CD4-positive, alpha-beta T cell (primary cell): ENCODE measurements around the gene WNT8B. TPM values are rescaled to one million over a fixed set of nuclear protein-coding genes. Genes with fewer than 3 reads are reported as not detected.

Experiments used
- ATAC-seq: fragments of 200-7000 bp; cut with Tn5 transposase; one replicate; pipeline ENCODE4 v1.10.0; 2022; ENCODE audit warnings: mild to moderate bottlenecking; ENCODE audit not compliant: poor library complexity
- CTCF ChIA-PET: fragments of 350-600 bp; sonication (Branson Sonifier 250); formaldehyde crosslinking; loops from one replicate; lab custom pipeline; 2021; ENCODE audit warnings: antibody characterized with exemption, inconsistent platforms; lab: Charles Lee
- POLR2A ChIA-PET: fragments of 350-600 bp; sonication (Branson Sonifier 250); formaldehyde crosslinking; loops from one replicate; lab custom pipeline; 2021; ENCODE audit warnings: antibody characterized with exemption, inconsistent platforms; lab: Charles Lee
- DNase-seq, 14 experiments: peaks; one replicate each; pipeline ENCODE4 v3.0.0-alpha.2; 2013 to 2020; ENCODE audit warnings: mixed read lengths in 2 of 14
- H3K27ac ChIP-seq, 2 donors: one replicate each; pipeline versions ENCODE4 v1.5.1 to v1.7.0; 2013; ENCODE audit warnings: low read length in 2 of 2, low read depth in 1 of 2, mild to moderate bottlenecking in 1 of 2
- H3K27me3 ChIP-seq, 2 experiments: 1 replicate in 1 of 2; 2 replicates in 1 of 2; pipeline versions ENCODE4 v1.6.1 to v1.7.0; 2013; ENCODE audit warnings: low read length in 2 of 2, control low read depth in 1 of 2, mild to moderate bottlenecking in 1 of 2, moderate library complexity in 1 of 2; ENCODE audit not compliant: insufficient read depth in 2 of 2, control insufficient read depth in 1 of 2
- H3K36me3 ChIP-seq: one replicate; pipeline ENCODE4 v1.6.1; 2013; ENCODE audit warnings: low read length, control low read depth; ENCODE audit not compliant: insufficient read depth
- H3K4me1 ChIP-seq: one replicate; pipeline ENCODE4 v1.6.1; 2013; ENCODE audit warnings: low read length, control low read depth; ENCODE audit not compliant: insufficient read depth
- H3K4me3 ChIP-seq: one replicate; pipeline ENCODE4 v1.5.1; 2013; ENCODE audit warnings: mild to moderate bottlenecking, low read length, moderate library complexity
- H3K9me3 ChIP-seq, 2 experiments: 1 replicate in 1 of 2; 2 replicates in 1 of 2; pipeline versions ENCODE4 v1.6.1 to v1.7.0; 2013; ENCODE audit warnings: low read length in 2 of 2, mild to moderate bottlenecking in 2 of 2, control low read depth in 1 of 2, moderate library complexity in 1 of 2; ENCODE audit not compliant: control insufficient read depth in 1 of 2, insufficient read depth in 1 of 2
- H3K27ac Mint-ChIP-seq: one replicate; pipeline ENCODE4 v1.8.0; 2020; ENCODE audit warnings: mixed read lengths
- H3K27me3 Mint-ChIP-seq: one replicate; pipeline ENCODE4 v1.8.0; 2021; ENCODE audit warnings: mixed read lengths
- H3K36me3 Mint-ChIP-seq: one replicate; pipeline ENCODE4 v1.8.0; 2021; ENCODE audit warnings: low read depth, mixed read lengths
- H3K4me1 Mint-ChIP-seq: one replicate; pipeline ENCODE4 v1.8.0; 2021; ENCODE audit warnings: low read depth, mixed read lengths
- H3K4me3 Mint-ChIP-seq: one replicate; pipeline ENCODE4 v1.8.0; 2020; ENCODE audit warnings: mild to moderate bottlenecking, mixed read lengths
- H3K9me3 Mint-ChIP-seq: one replicate; pipeline ENCODE4 v1.8.0; 2020; ENCODE audit warnings: mixed read lengths
- CTCF ChIP-seq: fragments of 200-600 bp; IDR thresholded peaks from one replicate; pipeline ENCODE4 v1.8.0; 2022; ENCODE audit warnings: antibody characterized with exemption, mild to moderate bottlenecking
- intact Hi-C, 2 experiments: fragments of 100-400 bp; cut with DNase I in 1 of 2; cut with micrococcal nuclease in 1 of 2; formaldehyde crosslinking; loops; one replicate each; pipeline versions ENCODE4 v1.15.1 to v1.9.0; 2023 to 2025; cut with DNase I, micrococcal nuclease
- total RNA-seq, 174 experiments: library from RNA in 2 of 174; stranded (reverse) in 2 of 174; gene quantifications; one replicate each; pipeline ENCODE4 v1.2.3 and lab custom pipeline; 2021 to 2026

WNT8B gene
- total RNA-seq, 2 experiments from 2014 or later, result not detected

- ChIA-PET POLR2A (interaction anchor here (0.6 to 2.6 kb wide), 7 partner anchors 7 to 796 kb away, joined by 3 to 12 read pairs (median 5); partner anchors contain the start of gene HIF1AN), CTCF (interaction anchor here (0.8 to 3.5 kb wide), 5 partner anchors 7 to 323 kb away, joined by 3 to 21 read pairs (median 9); partner anchors contain the start of gene HIF1AN)
- DNase-seq (peak in 4 of 14 experiments; percentile 16 to 66 (median 46)), ATAC-seq (peak; percentile 37)
- no peaks in the 10 kb centered on the region for H3K27me3 Mint-ChIP-seq
- H3K36me3 Mint-ChIP-seq, result peaks cover 59% of the 10 kb centered on the region
- H3K9me3 ChIP-seq, result no peaks in the 10 kb centered on the region
- H3K4me3 Mint-ChIP-seq, result peak overlapping the region; percentile 90
- H3K4me1 Mint-ChIP-seq, result peaks cover 41% of the 10 kb centered on the region
- intact Hi-C loops, result loop anchor here in 1 of 2 experiments (2.0 kb wide), 1 partner anchor 242 kb away; the partner anchor contains the start of gene BLOC1S2
- TF ChIP-seq CTCF, result no peak
- no peaks in the 10 kb centered on the region for H3K9me3 Mint-ChIP-seq
- H3K27ac ChIP-seq, result peak overlapping the region in 1 of 2 donors; percentile 38
- H3K27ac Mint-ChIP-seq, result peak overlapping the region; percentile 86
- H3K4me1 ChIP-seq, result peaks cover 39% of the 10 kb centered on the region
- peak overlapping the region; percentile 96 for H3K4me3 ChIP-seq
- H3K27me3 ChIP-seq, result no peaks in the 10 kb centered on the region
- peaks cover 41% of the 10 kb centered on the region for H3K36me3 ChIP-seq
Observed at GRCh38 chr10:100528123-100528886, 65.5 kb downstream of the WNT8B start.

DNA sequence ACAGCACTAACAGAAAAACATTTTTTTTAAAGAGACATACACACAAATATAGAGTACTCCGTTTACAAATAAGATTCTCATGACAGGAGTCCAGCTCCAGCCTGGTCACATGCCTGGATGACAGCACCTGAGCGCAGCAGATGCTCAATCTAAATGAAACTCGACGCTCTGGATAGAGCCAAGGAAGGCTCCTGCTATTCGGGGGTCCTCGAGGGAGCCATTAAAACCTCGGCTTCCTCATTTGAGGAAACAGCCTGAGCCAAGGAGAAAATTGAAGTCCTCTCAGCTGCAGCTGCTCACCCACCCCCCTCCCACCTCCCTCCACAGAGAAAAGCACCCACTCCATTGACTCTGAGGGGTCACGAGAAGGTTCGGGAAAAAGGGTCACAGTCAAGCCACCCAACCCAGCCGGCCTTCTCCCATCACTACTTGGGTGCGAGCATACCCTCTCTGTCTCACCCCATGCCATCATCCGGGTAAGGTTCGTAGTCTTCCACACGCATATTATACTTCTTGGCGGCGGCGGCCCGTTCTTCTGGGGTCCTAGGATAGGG is 66.2 kb downstream of the WNT8B start:
- POLR2A ChIA-PET, result interaction anchor here (0.6 to 2.1 kb wide), 6 partner anchors 10 to 796 kb away, joined by 3 to 7 read pairs (median 5); no protein-coding TSS in a partner anchor

More for the DNA sequence above, 66.2 kb downstream of the WNT8B start:
- Mint-ChIP-seq H3K4me3 (peak overlapping the region; percentile 90), H3K27me3 (no peaks in the 10 kb centered on the region), H3K9me3 (no peaks in the 10 kb centered on the region), H3K27ac (peak overlapping the region; percentile 86), H3K4me1 (peaks cover 41% of the 10 kb centered on the region), H3K36me3 (peaks cover 52% of the 10 kb centered on the region)
- Histone ChIP-seq H3K27me3 (no peaks in the 10 kb centered on the region), H3K27ac (peak overlapping the region; percentile 71 to 80), H3K36me3 (peaks cover 35% of the 10 kb centered on the region), H3K4me3 (peak overlapping the region; percentile 96), H3K9me3 (no peaks in the 10 kb centered on the region), H3K4me1 (peaks cover 39% of the 10 kb centered on the region)
- TF ChIP-seq CTCF, result no peak
- CTCF ChIA-PET, result interaction anchor here (0.8 to 3.5 kb wide), 3 partner anchors 10 to 324 kb away, joined by 4 to 21 read pairs (median 9); no protein-coding TSS in a partner anchor
- intact Hi-C loops, result loop anchor here in 1 of 2 experiments (2.0 kb wide), 1 partner anchor 242 kb away; the partner anchor contains the start of gene BLOC1S2
- peak in 1 of 14 experiments; percentile 14 for DNase-seq
- ATAC-seq, result peak; percentile 12
